Keratinocyte (primary cell): ENCODE data around the gene POP7. TPM values are rescaled to one million over a fixed set of nuclear protein-coding genes. Genes with fewer than 3 reads are reported as not detected.

Experiments
- DNase-seq: peaks from one replicate; pipeline ENCODE4 v3.0.0-alpha.2; 2011; ENCODE audit warnings: low read depth, missing footprints, low spot score
- FAIRE-seq: peaks from 2 replicates; lab custom pipeline; 2011; peaks lifted over from hg19 to GRCh38; lab: Jason Lieb, UNC
- H2AFZ ChIP-seq: 2 replicates; pipeline ENCODE4 v1.6.0; 2012; ENCODE audit warnings: low read length, control low read depth, inconsistent platforms; ENCODE audit not compliant: control insufficient read depth
- H3K27ac ChIP-seq: 2 replicates; pipeline ENCODE4 v1.5.1; 2011; ENCODE audit warnings: low read length; ENCODE audit not compliant: control insufficient read depth, insufficient read depth
- H3K27me3 ChIP-seq: 3 replicates; pipeline ENCODE4 v1.6.0; 2011; ENCODE audit warnings: low read length; ENCODE audit not compliant: control insufficient read depth, insufficient read depth; ENCODE audit errors: extremely low read depth
- H3K36me3 ChIP-seq, 2 experiments: 2 replicates in 1 of 2; 3 replicates in 1 of 2; pipeline ENCODE4 v1.5.1; 2011; ENCODE audit warnings: low read length in 2 of 2, mild to moderate bottlenecking in 1 of 2; ENCODE audit not compliant: control insufficient read depth in 2 of 2, insufficient read depth in 2 of 2; ENCODE audit errors: extremely low read depth in 1 of 2
- H3K4me1 ChIP-seq: 3 replicates; pipeline ENCODE4 v1.5.1; 2011; ENCODE audit warnings: low read length; ENCODE audit not compliant: control insufficient read depth, insufficient read depth; ENCODE audit errors: extremely low read depth
- H3K4me2 ChIP-seq: 3 replicates; pipeline ENCODE4 v1.6.0; 2011; ENCODE audit warnings: low read depth, low read length; ENCODE audit not compliant: control insufficient read depth, insufficient read depth; ENCODE audit errors: extremely low read depth
- H3K4me3 ChIP-seq, 3 experiments: fragments of 200-600 bp in 1 of 3; sonication (generic) in 1 of 3; 2 replicates in 2 of 3; 3 replicates in 1 of 3; pipeline ENCODE4 v1.5.1; 2011 to 2016; ENCODE audit warnings: low read length in 3 of 3, mild to moderate bottlenecking in 3 of 3, control low read depth in 2 of 3, inconsistent platforms in 1 of 3, low read depth in 1 of 3, mixed read lengths in 1 of 3, mixed run types in 1 of 3, moderate library complexity in 1 of 3; ENCODE audit not compliant: control insufficient read depth in 2 of 3, insufficient read depth in 2 of 3; ENCODE audit errors: extremely low read depth in 1 of 3
- H3K79me2 ChIP-seq: 2 replicates; pipeline ENCODE4 v1.6.0; 2012; ENCODE audit warnings: low read length; ENCODE audit not compliant: control insufficient read depth, insufficient read depth
- H3K9ac ChIP-seq: 3 replicates; pipeline ENCODE4 v1.6.0; 2011; ENCODE audit warnings: low read length; ENCODE audit not compliant: control insufficient read depth, insufficient read depth; ENCODE audit errors: extremely low read depth
- H3K9me1 ChIP-seq: 3 replicates; pipeline ENCODE4 v1.6.0; 2011; ENCODE audit warnings: low read length; ENCODE audit not compliant: control insufficient read depth, insufficient read depth; ENCODE audit errors: extremely low read depth
- H3K9me3 ChIP-seq: 2 replicates; pipeline ENCODE4 v1.5.1; 2012; ENCODE audit warnings: low read depth, low read length; ENCODE audit not compliant: control insufficient read depth
- H4K20me1 ChIP-seq: 3 replicates; pipeline ENCODE4 v1.6.0; 2011; ENCODE audit warnings: low read length; ENCODE audit not compliant: control insufficient read depth, insufficient read depth; ENCODE audit errors: extremely low read depth
- EZH2 ChIP-seq: IDR thresholded peaks from one replicate; pipeline ENCODE4 v1.6.1; 2012; ENCODE audit warnings: inconsistent platforms, mild to moderate bottlenecking, low read length, moderate library complexity
- dilution Hi-C: fragments of 300-500 bp; cut with MboI; formaldehyde crosslinking; loops from one replicate; pipeline ENCODE4 v1.7.0; 2020; ENCODE audit warnings: low sequenced_read_pairs; ENCODE audit not compliant: extremely low pct_ligation_motif_present
- polyA plus RNA-seq, 5 experiments: library from polyadenylated mRNA; depleted of rRNA in 3 of 5; stranded (reverse) in 3 of 5; stranded (forward) in 1 of 5; unstranded in 1 of 5; fragments of >200 nt; gene quantifications; 1 replicate in 1 of 5; 2 replicates in 3 of 5; 3 replicates in 1 of 5; pipeline versions ENCODE4 v1.2.1 to v1.2.3, GENCODE V29; 2011 to 2012; ENCODE audit warnings: missing spikeins in 2 of 5, low read depth in 1 of 5, low replicate concordance in 1 of 5
- TF ChIP-seq, protein P1 (sequence below), 3 experiments: IDR thresholded peaks in 1 of 3; conservative IDR thresholded peaks in 1 of 3; optimal IDR thresholded peaks in 1 of 3; 2 replicates in 2 of 3; 3 replicates in 1 of 3; pipeline versions ENCODE3 to v1.5.1; 2011; ENCODE audit warnings: low read length in 3 of 3, mild to moderate bottlenecking in 3 of 3, moderate library complexity in 2 of 3, control low read depth in 1 of 3, inconsistent platforms in 1 of 3; ENCODE audit not compliant: insufficient read depth in 2 of 3; ENCODE audit errors: extremely low read depth in 1 of 3

The POP7 gene
- polyA plus RNA-seq, 1 donor (not counting 4 experiments of a cell fraction or from before 2014, with no cell fraction given), result 37.8 TPM

- TF ChIP-seq, protein P1, sequence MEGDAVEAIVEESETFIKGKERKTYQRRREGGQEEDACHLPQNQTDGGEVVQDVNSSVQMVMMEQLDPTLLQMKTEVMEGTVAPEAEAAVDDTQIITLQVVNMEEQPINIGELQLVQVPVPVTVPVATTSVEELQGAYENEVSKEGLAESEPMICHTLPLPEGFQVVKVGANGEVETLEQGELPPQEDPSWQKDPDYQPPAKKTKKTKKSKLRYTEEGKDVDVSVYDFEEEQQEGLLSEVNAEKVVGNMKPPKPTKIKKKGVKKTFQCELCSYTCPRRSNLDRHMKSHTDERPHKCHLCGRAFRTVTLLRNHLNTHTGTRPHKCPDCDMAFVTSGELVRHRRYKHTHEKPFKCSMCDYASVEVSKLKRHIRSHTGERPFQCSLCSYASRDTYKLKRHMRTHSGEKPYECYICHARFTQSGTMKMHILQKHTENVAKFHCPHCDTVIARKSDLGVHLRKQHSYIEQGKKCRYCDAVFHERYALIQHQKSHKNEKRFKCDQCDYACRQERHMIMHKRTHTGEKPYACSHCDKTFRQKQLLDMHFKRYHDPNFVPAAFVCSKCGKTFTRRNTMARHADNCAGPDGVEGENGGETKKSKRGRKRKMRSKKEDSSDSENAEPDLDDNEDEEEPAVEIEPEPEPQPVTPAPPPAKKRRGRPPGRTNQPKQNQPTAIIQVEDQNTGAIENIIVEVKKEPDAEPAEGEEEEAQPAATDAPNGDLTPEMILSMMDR (optimal IDR thresholded peaks at IDR 0.05 in 1 of 3, IDR thresholded peaks at IDR 0.05 in 1 of 3, conservative IDR thresholded peaks at IDR 0.05 in 1 of 3; ENCODE audit: extremely low read depth in 1 of 3, insufficient read depth in 2 of 3, low read length in 3 of 3), result no peak
- TF ChIP-seq EZH2, result no peak
- H3K4me3 ChIP-seq, result no peak overlapping the region
- no peak overlapping the region for H2AFZ ChIP-seq
- peaks cover 3% of the 10 kb centered on the region for H3K79me2 ChIP-seq
- no peak for FAIRE-seq
- no peaks in the 10 kb centered on the region for H3K9me1 ChIP-seq
- no peak overlapping the region for H3K4me2 ChIP-seq
- no peaks in the 10 kb centered on the region for H3K9me3 ChIP-seq
- peaks cover 21 to 27% of the 10 kb centered on the region in 2 experiments for H3K36me3 ChIP-seq
- dilution Hi-C loops, result no loop called here
- H3K9ac ChIP-seq, result no peak overlapping the region
- no peak for DNase-seq
- H4K20me1 ChIP-seq, result peaks cover 3% of the 10 kb centered on the region
- no peaks in the 10 kb centered on the region for H3K27me3 ChIP-seq
- H3K4me1 ChIP-seq, result peaks cover 6% of the 10 kb centered on the region
- H3K27ac ChIP-seq, result no peak overlapping the region
Measured at GRCh38 chr7:100682991-100683658, 22.8 kb upstream of the POP7 start.

DNA sequence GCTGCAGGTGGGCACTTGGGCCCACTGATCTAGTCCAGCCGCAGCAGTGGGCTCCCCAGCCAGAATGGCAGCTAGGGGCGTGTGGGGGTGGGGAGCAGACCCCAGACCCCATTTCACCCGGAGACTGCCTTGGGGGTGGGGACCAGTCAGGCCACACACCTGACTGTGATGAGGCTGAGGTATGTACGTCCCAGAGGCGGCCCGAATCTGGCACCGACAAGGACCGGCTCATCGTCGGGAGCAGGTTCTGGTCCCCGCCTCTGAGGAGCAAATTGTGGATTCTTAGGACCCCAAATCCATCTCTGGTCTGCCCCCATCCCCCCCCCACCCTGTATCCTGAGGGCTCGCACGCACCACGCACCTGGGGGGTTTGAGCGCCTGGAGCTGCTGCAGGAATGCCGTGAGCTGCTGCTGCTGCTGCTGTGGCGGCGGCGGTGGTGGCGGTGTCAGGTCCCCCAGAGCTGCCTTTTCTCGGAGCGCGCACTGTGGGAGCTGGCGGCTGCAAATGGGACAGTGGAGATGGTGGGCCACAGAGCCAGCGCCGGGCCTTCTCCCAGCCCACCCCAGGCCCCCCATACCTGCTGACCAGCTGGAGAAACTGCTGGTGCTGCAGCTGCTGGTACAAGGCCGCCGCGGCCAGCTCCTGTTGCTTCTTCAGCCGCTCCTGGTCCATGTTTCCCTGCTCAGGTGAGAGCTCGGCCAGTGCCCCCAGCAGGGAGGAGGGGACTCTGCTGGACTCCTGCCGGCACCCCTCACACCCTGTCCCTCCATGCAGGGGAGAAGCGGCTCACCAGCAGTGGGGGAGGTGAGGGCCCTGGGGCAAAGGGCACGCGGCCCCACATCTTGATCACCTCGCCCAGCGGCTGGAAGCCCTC lies 22.0 kb upstream of the POP7 start:
- FAIRE-seq, result no peak
- no peak for DNase-seq
- peaks cover 6% of the 10 kb centered on the region for H3K4me1 ChIP-seq
- peaks cover 23 to 26% of the 10 kb centered on the region in 2 experiments for H3K36me3 ChIP-seq
- H3K9me3 ChIP-seq, result no peaks in the 10 kb centered on the region
- TF ChIP-seq, protein P1 (optimal IDR thresholded peaks at IDR 0.05 in 1 of 3, IDR thresholded peaks at IDR 0.05 in 1 of 3, conservative IDR thresholded peaks at IDR 0.05 in 1 of 3; ENCODE audit: extremely low read depth in 1 of 3, insufficient read depth in 2 of 3, low read length in 3 of 3), result no peak
- TF ChIP-seq EZH2, result no peak
- H4K20me1 ChIP-seq, result peaks cover 3% of the 10 kb centered on the region
- H3K9ac ChIP-seq, result no peak overlapping the region
- no peaks in the 10 kb centered on the region for H3K27me3 ChIP-seq
- H3K79me2 ChIP-seq, result peaks cover 6% of the 10 kb centered on the region
- no peaks in the 10 kb centered on the region for H3K9me1 ChIP-seq
- no peak overlapping the region for H3K4me2 ChIP-seq
- H3K4me3 ChIP-seq, result no peak overlapping the region
- H3K27ac ChIP-seq, result no peak overlapping the region
- H2AFZ ChIP-seq, result no peak overlapping the region
- dilution Hi-C loops, result no loop called here
